DMS79 (cell line): Measurements from ENCODE around the gene TNNI2.
"Not testable (repeated sequence)": the region's sequence is repeated elsewhere in the genome, so short reads cannot be mapped to it uniquely, and the experiment has no call there.

Experiments used
- DNase-seq: peaks from one replicate; lab custom pipeline; 2025; lab: John Stamatoyannopoulos, UW

The TNNI2 gene

DNA sequence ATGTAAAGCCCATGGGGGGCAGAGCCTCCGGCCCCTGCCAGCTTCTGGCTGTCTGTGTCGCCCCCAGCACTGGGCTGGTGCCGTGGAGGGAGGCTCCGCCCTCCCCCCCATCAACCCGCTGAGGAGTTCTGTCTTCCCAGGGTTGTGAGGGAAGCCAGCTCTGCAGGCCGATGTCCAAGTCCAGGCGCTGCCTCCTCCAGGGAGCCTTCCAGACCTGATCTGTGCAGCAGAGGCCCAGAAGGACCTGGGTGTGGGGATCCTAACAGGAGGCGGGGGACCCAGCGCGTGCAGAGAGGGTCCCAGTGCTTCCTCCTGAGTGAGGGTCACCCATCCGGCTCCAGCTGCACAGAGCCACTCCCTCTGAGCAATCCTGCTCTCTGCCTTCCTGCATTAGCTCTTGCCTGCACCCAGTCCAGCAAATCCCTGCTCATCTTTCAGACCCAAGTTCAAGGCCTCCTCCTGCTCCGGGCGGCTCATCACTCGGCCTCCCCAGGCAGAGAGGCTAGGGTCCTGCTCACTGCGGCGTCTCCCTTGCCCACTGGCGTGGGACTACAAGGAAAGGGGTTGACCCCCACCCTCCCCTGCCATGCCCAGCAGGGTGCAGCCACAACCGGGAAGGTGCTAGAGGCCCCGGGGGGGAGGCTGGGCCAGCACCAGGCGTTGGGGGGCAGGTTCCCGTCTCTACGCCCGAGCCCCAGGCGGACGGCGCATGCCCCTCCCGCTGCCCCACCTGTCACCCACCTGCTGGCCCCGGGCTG, 36.5 kb downstream of the TNNI2 start:
- no peak for DNase-seq

DNA sequence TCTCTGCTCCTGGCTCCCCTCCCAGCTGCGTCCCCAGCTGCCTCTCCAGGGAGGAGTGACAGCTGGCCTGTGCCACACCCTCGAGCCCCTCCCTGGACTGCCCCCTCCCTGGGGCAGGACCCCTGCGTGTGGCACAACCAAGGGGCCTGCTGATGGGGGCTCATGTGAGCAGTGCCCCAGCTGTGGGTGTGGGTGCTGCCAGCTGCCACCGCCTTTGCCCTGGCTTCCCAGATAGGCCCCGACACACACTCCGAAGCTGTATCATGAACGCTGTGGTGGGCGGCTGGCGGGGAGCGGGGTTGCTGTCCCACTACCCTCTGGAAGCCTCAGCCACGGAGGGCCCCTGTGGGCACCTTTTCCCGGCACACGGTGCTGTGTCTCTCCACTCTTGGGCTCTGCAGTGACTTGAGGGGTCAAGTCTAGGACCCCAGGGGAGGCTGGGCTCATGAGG, 37.1 kb downstream of the TNNI2 start:
- DNase-seq, result not testable (repeated sequence)

DNA sequence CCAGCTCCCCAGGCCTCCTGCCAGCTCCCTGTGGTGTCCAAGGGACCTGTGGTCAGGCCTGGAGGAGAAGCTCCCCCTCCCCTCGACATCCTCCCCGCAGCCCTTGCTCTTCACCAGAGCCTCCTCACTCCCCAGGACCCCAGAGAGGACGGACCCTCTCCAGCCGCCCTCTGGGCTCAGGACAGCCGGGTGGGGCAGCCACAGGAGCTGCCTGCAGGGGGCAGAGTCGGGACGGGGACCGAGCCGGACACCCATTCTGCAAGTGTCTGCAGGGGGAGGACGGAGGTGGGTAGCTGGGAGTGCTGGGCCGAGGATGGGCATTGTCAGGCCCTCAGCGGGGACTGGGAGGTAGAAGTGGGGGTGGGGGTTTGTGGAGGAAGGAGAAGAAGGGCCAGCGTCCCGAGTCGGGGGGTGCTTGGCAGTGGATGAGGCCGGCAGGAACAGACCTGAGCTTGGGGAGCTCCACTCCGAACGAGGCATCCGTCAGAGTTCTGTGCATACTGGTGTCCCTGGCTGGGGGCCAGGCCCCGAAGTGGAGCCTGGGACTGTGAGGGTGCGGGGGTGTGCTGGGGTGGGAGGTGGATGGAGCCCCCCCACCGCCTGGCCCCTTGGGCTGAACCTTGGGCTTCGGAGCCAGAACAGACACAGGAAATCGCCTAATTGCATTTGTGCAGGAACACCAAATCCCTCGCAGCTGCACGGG, 37.7 kb downstream of the TNNI2 start:
- no peak for DNase-seq

DNA sequence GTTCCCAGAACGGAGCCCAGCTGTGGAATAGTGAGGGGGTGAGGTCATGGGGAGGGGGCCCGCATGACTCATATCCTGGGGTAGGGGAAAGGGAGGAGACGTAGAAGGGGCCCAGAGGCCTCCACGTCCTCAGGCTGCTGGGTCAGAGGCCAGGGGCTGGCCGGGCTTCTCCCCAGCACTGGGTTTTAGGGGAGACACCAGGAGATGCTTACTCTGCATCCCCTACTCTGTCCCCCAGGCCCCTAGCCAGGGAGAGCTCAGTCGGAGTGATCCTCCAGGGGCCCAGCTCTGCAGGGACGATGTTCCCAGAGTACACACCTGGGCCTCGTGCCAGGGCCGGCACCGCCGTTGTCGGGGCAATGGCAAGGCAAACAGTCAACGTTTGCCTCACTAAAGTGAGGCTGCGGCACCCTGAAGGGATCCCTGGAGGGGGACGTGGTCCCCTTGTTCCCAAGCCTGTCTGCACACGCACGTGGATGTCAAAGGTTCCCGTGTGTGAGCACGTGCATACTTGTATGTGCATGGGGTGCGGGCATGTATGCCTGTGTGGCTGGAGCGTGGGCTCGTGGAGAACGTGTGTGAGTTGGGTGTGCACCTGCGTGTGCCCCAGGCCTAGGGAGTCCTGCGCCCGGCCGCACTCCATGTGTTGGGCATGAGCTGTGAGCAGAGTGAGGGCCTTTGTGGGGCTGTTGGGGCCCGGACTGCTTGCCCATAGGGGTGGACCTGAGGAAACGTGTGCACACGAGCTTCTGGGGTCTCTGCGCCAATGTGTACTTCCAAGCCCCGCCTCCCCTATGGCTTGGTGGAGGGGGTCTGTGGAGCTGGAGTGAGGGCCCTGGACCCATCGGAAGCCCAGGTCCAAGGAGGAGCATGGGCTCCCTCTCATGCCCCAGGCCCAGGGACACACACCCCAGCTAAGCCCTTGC, 38.7 kb downstream of the TNNI2 start:
- no peak for DNase-seq

DNA sequence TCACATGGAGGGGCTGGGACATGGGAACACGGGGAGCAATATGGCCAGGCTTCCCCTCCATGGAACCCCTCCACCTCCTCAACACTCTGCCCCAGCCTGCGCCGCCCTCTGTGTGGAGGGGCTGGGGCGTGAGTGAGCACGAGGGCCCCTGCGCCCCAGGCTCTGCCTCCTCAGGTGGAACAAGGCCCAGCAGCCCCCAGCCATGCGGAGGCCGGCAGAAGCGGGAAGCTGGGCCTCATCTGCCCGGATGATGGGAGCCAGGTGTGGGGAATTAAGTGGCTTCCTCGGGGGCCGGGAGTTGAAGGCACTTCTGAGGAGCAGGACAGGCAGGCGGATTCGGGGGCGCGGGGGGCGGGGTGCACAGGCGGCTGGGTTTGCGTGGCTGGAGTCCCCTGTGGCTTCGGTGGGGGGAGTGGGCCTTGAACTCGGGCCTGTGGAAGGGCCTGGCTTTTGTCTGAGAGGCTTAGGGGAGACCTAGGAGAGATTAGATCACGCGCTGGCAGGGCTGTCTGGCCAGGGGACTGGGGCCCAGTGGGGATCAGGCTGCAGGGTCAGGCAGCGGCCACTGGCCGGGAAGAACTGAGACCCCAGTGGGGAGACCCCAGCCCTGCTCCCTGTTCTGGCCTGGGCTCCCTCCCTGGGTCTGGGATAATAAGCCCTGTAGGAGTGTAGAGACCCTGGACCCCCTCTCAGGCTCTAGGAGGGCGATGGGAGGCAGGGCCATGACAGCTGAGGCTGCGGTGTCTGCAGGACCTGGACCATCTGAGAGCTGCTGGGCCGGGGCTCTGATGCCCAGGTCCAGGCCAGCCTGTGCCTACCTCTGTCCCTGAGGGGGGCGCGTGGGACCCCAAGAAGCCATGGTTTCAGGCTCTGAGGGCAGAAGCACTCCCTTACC, 39.6 kb downstream of the TNNI2 start:
- DNase-seq, result no peak

DNA sequence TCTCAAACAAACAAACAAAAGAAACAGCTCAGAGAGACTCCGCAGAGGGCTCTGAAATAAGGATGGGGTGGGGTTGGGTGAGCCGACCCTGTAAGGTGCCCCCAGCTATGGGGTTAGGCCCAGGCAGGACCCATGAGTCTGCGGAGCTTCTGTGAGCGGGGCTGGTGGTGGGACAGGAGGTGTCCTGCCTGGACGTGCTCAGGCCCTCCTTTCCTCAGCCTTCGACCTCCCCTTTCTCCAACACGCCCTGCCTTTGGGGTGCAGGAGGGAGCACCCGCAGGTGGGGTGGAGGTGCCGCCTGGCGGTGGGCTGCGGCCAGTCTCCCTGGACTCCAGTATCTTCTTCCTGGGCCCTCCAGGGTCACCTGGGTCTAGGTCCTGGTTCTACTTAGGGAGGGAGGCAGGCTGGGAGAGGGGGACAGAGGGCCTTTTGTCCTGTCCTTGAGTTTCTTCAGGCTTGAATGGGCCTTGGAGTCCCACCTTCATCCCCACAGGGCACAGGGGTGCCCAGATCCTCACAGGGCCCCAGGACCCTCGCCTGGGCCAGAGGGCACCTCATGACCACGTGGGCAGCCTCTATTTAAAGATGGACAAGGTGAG, 40.7 kb downstream of the TNNI2 start:
- no peak for DNase-seq

DNA sequence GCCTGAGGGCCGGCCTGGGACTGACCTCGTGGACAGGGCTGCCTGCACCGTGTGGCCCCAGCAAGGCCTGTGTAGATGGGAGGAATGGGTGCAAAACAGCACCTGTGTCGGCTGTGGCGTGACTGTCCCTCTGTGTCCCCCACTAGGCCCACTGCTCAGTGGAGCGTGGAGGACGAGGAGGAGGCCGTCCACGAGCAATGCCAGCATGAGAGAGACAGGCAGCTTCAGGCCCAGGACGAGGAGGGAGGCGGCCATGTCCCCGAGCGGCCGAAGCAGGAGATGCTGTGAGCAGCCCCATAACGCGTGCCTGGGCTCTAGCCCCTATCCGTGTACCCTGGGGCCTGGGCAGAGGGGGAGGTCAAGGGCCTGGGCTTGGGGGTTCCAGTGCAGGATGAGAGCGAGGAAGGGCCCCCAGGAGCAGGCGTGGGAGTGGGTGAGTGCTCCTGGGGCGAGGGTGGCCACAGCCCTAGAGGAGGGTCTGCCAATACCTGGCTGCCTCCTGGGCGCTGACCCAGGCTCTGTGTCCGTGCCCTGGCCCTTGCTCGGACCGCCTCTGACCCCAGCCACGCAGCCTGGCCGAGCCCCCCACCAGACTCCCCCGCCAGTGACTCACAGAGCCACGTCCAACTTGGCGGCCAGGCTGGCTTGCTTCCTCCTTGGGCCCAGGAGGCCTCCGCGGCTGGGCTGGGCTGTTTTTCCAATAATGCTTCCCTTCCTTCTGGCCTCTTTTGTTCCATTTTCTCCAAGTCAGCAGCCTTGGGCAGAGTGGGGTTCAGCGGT, 41.4 kb downstream of the TNNI2 start:
- no peak for DNase-seq

DNA sequence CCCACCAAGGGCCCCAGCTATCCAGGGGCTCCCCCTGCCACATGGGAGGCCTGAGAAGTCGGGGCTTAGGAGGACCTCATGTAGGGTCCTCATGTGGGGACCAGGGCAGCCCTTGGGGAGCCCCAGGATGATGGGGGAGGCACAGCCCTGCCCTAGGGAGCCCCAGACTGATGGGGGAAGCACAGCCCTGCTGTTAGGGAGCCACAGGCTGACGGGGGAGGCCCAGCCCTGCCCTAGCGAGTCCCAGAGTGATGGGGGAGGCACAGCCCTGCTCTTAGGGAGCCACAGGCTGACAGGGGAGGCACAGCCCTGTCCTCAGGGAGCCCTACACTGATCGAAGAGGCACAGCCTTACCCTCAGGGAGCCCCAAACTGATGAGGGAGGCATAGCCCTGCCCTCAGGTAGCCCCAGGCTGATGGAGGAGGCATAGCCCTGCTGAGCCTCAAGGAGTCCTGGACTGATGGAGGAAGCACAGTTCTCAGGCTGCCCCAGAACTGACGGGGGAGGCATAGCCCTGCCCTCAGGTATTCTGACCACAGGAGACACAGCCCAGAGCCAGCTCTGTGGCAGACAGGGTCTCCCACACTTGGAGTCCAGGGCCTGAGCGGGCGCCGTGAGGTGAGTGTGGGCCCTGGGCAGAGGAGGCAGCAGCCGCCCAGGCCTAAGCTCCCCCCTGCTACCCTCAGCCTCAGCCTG, 42.1 kb downstream of the TNNI2 start:
- DNase-seq, result no peak

DNA sequence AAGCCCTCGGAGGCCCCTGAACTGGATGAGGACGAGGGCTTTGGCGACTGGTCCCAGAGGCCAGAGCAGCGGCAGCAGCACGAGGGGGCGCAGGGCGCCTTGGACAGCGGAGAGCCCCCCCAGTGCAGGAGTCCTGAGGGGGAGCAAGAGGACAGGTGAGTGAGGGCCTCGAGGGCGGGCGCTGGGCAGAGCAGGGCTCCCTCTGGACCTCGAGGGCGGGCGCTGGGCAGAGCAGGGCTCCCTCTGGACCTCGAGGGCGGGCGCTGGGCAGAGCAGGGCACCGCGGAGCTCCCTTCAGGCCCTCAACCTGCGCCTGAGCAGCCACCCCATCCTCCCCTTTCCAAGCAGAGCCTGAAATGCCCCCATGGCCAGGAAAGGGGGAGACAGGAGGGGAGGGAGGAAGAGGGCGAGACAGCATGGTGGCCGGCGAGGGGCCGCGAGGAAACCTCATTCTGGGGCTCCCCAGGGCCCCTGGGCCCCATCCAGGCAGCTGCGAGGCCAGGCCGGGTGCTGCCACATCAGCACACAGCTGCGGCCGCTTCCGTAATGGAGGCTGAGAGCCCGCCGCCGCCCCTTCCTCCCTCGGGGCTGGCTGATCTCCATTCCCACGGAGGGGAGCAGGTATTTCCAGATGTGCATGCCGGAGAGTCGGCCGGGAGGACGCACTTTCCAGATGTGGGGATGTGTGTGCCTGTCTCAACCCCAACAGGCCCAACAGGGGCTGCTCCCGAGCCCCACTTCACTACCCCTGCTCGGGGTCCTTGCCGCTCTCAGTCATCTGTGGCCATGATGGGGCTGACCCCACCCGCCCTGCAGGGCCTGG, 42.9 kb downstream of the TNNI2 start:
- DNase-seq, result no peak

DNA sequence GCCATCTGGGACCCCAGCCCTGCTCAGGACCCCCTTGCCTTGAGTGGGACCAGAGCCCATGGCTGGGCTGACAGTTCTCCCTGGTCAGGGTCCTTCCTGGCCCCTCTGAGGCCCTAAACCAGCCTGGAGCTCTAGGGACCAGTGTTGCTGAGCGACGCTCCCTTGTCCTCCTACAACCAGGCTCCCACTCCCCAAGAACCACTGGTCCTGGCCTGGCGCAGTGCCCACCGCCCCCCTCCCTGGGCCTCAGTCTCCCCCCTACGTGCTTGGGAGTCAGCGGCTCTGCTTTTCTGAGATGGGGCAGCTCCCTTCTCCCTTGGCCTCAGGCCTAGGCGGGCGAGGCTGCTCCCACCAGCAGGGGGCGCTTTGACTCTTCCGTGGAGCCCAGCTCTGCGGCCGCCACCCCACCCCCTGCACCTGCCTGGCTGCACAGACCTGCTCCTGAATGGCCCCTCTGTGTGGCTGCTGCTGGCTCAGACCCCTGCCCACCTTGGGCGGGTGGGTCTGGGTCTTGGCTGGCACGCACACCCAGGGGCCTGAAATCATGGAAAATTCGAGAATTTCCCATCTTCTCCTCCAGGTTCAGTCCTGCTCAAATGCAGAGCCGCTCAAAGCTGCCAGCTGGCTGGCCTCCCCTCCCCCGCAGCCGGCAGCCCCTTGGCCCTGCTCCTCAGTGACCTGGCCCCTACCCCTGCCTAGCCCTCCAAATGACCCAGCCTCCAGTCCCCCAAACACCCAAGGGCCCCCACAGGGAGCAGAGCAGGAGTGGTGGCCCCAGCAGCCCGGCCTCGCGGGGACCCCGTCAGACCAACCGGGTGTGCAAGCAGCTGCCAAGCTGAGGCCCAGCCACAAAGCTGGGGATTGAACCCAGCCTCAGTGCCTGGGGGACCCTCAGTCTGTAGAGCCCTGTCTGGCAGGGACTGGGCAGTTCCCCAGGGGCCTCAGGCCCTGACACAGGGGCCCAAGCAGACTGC, 43.8 kb downstream of the TNNI2 start:
- peak; percentile 16 for DNase-seq

DNA sequence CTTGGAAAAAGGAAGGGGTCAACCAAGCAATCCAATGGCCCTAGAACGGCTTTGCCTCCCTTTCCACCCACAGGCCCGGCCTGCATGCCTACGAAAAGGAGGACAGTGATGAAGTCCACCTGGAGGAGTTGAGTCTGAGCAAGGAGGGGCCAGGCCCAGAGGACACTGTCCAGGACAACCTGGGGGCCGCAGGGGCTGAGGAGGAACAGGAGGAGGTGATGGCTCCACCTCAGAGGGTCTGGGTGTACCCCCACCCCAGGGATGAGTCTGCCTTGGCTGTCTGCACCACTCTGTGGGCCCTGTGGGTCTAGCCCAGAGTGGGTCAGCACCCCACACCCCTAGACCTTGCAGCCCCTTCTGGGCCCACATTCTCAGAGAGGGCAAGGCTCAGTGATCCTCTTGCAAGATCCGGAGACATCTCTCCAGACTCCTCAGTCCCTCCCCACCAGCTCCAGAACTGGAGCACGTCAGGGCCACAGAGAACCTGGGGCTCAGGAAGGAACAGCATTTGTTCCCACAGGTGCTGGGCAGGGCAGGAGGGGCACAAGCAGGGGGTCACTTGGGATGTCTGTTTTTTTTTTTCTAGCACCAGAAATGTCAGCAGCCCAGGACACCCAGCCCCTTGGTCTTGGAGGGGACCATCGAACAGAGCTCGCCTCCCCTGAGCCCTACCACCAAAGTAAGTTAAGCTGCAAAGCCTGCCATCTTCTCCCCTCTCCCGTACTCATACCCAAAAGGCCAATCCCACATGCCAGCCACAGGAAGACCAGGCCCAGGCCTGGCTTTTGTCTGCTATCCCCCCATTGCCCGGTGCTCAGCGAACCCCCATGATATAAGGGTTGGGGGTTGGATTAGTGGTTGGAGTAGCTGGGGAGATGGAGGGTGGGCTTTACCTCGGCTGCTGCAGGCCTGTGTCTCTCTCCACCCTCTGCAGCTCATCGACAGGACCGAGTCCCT, 44.8 kb downstream of the TNNI2 start:
- no peak for DNase-seq

DNA sequence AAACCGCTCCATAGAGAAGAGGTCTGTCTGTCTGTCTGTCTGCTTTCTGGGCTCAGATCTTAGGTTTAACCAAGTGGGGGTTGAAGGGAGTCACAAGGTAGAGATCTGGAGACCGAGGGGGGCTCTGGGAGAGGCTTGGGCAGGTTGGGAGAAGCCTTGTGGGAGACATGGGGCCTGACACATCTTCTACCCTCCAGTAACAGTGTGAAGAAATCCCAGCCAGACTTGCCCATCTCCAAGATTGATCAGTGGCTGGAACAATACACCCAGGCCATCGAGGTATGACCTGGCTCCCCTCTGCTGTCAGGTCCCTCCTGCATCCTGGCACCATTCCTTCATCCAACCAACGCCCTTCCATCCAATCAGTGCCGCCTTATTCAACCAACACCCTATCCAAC, 45.5 kb downstream of the TNNI2 start:
- no peak for DNase-seq

DNA sequence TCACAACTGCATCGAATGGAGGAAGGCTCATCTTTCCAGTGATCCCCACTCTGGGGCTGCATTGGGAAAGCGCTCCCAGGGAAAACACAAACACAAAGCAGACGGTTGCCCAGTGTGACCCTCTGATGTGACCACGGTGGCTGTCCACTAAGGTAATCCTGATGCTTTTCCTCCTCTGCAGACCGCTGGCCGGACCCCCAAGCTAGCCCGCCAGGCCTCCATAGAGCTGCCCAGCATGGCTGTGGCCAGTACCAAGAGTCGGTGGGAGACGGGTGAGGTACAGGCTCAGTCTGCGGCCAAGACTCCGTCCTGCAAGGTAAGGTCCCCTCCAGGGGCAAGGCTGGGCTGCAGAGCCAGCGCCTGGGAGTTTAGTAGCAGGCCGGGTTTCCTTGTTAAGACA, 47.8 kb downstream of the TNNI2 start:
- DNase-seq, result not testable (repeated sequence)

DNA sequence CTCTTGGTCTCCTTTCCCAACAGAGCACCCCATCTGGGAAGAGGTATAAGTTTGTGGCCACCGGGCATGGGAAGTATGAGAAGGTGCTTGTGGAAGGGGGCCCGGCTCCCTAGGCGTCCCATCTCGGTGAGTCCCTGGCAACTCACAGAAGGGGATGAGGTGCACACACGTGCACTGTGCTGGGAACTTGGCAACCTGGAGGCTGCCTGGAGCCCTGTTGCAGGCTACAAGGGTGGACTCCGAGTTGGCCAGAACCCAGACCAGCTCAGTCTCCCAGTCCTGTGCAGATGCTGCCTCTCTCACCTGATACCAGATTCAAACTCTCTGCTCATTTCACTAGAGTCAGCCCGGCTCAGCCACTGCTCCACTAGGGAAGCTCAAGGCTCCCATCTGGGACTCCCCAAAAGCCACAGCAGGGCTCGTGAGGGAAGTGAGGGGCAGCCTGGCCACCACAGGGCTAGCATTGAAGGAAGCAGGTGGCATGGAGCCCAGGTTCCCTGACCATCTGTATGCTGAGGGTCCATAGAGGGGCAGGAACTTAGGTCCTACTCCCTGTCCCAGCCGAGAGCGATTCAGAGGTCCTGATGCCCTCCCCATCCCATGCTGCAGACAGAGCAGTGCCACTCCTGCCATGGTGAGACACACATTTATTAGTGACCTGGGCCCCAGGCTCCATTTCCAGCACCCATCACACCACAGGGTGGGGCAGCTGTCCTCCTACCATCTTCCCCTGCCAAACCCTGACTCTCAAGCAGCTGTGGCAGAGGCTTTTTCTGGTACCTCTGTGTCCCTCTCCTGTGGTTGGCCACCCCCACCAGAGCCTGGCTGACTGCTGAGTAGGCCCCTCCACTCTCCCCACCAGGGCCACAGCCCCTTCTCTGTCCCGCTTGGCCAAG, 48.9 kb downstream of the TNNI2 start:
- no peak for DNase-seq

DNA sequence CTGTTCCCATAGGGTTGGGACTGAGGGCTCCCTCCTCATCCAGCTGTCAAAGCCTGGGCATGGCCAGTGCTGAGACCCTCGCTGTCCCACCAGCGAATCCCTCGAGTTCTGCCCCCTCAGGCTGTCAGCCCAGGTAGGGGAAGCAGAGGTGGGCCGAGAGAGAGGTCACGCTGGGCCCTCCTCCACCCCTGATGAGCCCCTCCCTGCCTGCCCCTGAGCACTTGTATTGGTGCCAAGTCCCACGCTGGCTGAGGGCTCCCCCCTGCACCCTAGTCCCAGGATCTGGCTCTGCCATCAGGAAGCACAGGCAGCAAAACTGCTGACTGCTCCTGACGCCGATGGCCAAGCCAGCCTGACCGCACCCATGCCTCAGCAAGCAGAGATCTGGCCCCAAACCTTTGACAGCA, 49.6 kb downstream of the TNNI2 start:
- no peak for DNase-seq
